MM.1S (cell line): ENCODE results near the gene SHISAL2A.

Experiments used
- DNase-seq: peaks from one replicate; pipeline ENCODE4 v3.0.0-alpha.2; 2015
- H2AFZ ChIP-seq: fragments of 300-600 bp; sonication (generic); 2 replicates; pipeline ENCODE4 v1.6.0; 2016; ENCODE audit warnings: antibody characterized with exemption, low read length
- H3F3A ChIP-seq: fragments of 300-600 bp; sonication (generic); 2 replicates; pipeline ENCODE4 v1.6.1; 2016; ENCODE audit warnings: mild to moderate bottlenecking, antibody characterized with exemption, low read length, moderate library complexity, mixed read lengths; ENCODE audit not compliant: insufficient read depth
- H3K27ac ChIP-seq: fragments of 300-600 bp; sonication (generic); 2 replicates; pipeline ENCODE4 v1.5.1; 2016; ENCODE audit warnings: mild to moderate bottlenecking, low read length
- H3K27me3 ChIP-seq: fragments of 300-600 bp; sonication (generic); replicated peaks from 2 replicates; pipeline ENCODE4 v1.6.0; 2016; ENCODE audit warnings: low read length; ENCODE audit not compliant: insufficient read depth
- H3K36me3 ChIP-seq: fragments of 300-600 bp; sonication (generic); replicated peaks from 2 replicates; pipeline ENCODE4 v1.6.1; 2016; ENCODE audit warnings: mild to moderate bottlenecking, low read length, mixed read lengths; ENCODE audit not compliant: insufficient read depth
- H3K4me1 ChIP-seq: fragments of 300-600 bp; sonication (generic); 2 replicates; pipeline ENCODE4 v1.6.1; 2016; ENCODE audit warnings: low read length, mixed read lengths
- H3K4me2 ChIP-seq: fragments of 300-600 bp; sonication (generic); 2 replicates; pipeline ENCODE4 v1.6.0; 2016; ENCODE audit warnings: low read depth, low read length
- H3K4me3 ChIP-seq: fragments of 300-600 bp; sonication (generic); 2 replicates; pipeline ENCODE4 v1.5.1; 2016; ENCODE audit warnings: low read length, mixed read lengths
- H3K79me2 ChIP-seq: fragments of 300-600 bp; sonication (generic); 2 replicates; pipeline ENCODE4 v1.6.1; 2016; ENCODE audit warnings: mixed run types, low read length, mixed read lengths
- H3K9ac ChIP-seq: fragments of 300-600 bp; sonication (generic); 2 replicates; pipeline ENCODE4 v1.6.1; 2016; ENCODE audit warnings: low read length, mixed read lengths
- H3K9me2 ChIP-seq: fragments of 300-600 bp; sonication (generic); replicated peaks from 2 replicates; pipeline ENCODE4 v1.6.1; 2016; ENCODE audit warnings: mild to moderate bottlenecking, low read length, mixed read lengths; ENCODE audit not compliant: insufficient read depth
- H3K9me3 ChIP-seq: fragments of 300-600 bp; sonication (generic); replicated peaks from 2 replicates; pipeline ENCODE4 v1.6.1; 2016; ENCODE audit warnings: mild to moderate bottlenecking, low read length, mixed read lengths; ENCODE audit not compliant: insufficient read depth
- H4K20me1 ChIP-seq: fragments of 300-600 bp; sonication (generic); 2 replicates; pipeline ENCODE4 v1.6.1; 2016; ENCODE audit warnings: mild to moderate bottlenecking, low read length, moderate library complexity, mixed read lengths; ENCODE audit not compliant: insufficient read depth
- CTCF ChIP-seq: fragments of 300-600 bp; sonication (generic); IDR thresholded peaks from 2 replicates; pipeline ENCODE4 v1.5.1; 2016; ENCODE audit warnings: antibody characterized with exemption, low read length, mixed read lengths
- EZH2 ChIP-seq: fragments of 300-600 bp; sonication (generic); optimal IDR thresholded peaks from 2 replicates; pipeline ENCODE3; 2017; ENCODE audit warnings: low read depth, mild to moderate bottlenecking, antibody characterized with exemption, low read length, mixed read lengths
- EZH2phosphoT487 ChIP-seq: fragments of 300-600 bp; sonication (generic); IDR thresholded peaks from 2 replicates; pipeline ENCODE4 v1.6.1; 2018; ENCODE audit warnings: antibody characterized with exemption, low read length

The SHISAL2A gene

GRCh38 chr1:52601991-52602855 is 30.7 kb upstream of the SHISAL2A start, which contains the start of gene GPX7:
Gene GPX7, plus strand, starts transcription at chr1:52602371. Its CDS starts 39 bp downstream, at chr1:52602410.
- peak; percentile 33 for DNase-seq
- peak within 1 kb of the TSS; percentile 54 for H3K4me3 ChIP-seq

GRCh38 chr1:52602856-52603600 is 29.9 kb upstream of the SHISAL2A start:
- H3K36me3 ChIP-seq, result no peaks in the 10 kb centered on the region
- peak overlapping the region; percentile 28; the same call in 1 of the 2 replicates for H3K4me3 ChIP-seq
- no peaks in the 10 kb centered on the region for H3F3A ChIP-seq
- H3K79me2 ChIP-seq, result no peaks in the 10 kb centered on the region
- peak overlapping the region; percentile 56; the same call in 1 of the 2 replicates for H3K4me2 ChIP-seq
- H2AFZ ChIP-seq, result peak overlapping the region; percentile 82
- no peaks in the 10 kb centered on the region for H4K20me1 ChIP-seq
- TF ChIP-seq CTCF (no peak), EZH2phosphoT487 (no peak), EZH2 (no peak)
- no peak overlapping the region for H3K27ac ChIP-seq
- no peaks in the 10 kb centered on the region for H3K27me3 ChIP-seq
- no peaks in the 10 kb centered on the region for H3K9me2 ChIP-seq
- H3K9me3 ChIP-seq, result no peaks in the 10 kb centered on the region
- DNase-seq, result no peak
- peaks cover 9% of the 10 kb centered on the region for H3K4me1 ChIP-seq
- no peak overlapping the region for H3K9ac ChIP-seq

More at GRCh38 chr1:52601991-52602855, 30.7 kb upstream of the SHISAL2A start, which contains the start of gene GPX7:
- Histone ChIP-seq H3K9me3 (no peaks in the 10 kb centered on the region), H3K9ac (peak within 1 kb of the TSS; percentile 44; the same call in 1 of the 2 replicates), H3K4me2 (peak within 1 kb of the TSS; percentile 63), H3K9me2 (no peaks in the 10 kb centered on the region), H3K4me1 (peaks cover 9% of the 10 kb centered on the region), H3K27me3 (no peaks in the 10 kb centered on the region), H3K36me3 (no peaks in the 10 kb centered on the region), H4K20me1 (no peaks in the 10 kb centered on the region), H2AFZ (peak within 1 kb of the TSS; percentile 82), H3F3A (no peaks in the 10 kb centered on the region), H3K79me2 (no peaks in the 10 kb centered on the region), H3K27ac (no peak within 1 kb of the TSS)
- TF ChIP-seq CTCF (no peak), EZH2phosphoT487 (no peak), EZH2 (no peak)

- no peak overlapping the region for H3K4me2 ChIP-seq
- no peaks in the 10 kb centered on the region for H3K79me2 ChIP-seq
- no peaks in the 10 kb centered on the region for H3K36me3 ChIP-seq
- no peaks in the 10 kb centered on the region for H3K27me3 ChIP-seq
- H3K9ac ChIP-seq, result no peak overlapping the region
- no peaks in the 10 kb centered on the region for H3F3A ChIP-seq
- no peak for DNase-seq
- H3K4me1 ChIP-seq, result peaks cover 9% of the 10 kb centered on the region
- H4K20me1 ChIP-seq, result no peaks in the 10 kb centered on the region
- H3K9me2 ChIP-seq, result no peaks in the 10 kb centered on the region
- no peak overlapping the region for H3K27ac ChIP-seq
- TF ChIP-seq EZH2 (no peak), EZH2phosphoT487 (no peak), CTCF (no peak)
- H3K4me3 ChIP-seq, result no peak overlapping the region
- H2AFZ ChIP-seq, result no peak overlapping the region
- no peaks in the 10 kb centered on the region for H3K9me3 ChIP-seq
Observed at GRCh38 chr1:52603630-52604029, 29.3 kb upstream of the SHISAL2A start.
